Head of caudate nucleus (tissue), 42 donors: ENCODE data around the gene PRM2.

Experiments
- DNase-seq, 42 donors: peaks; one replicate each; pipeline versions ENCODE4 v3.0.0 to v3.0.0-alpha.2; 2020 to 2021; ENCODE audit warnings: mixed read lengths in 7 of 42
- intact Hi-C: fragments of 100-400 bp; cut with DNase I; formaldehyde crosslinking; loops from one replicate; pipeline ENCODE4 v1.15.0; 2022

The PRM2 gene

GRCh38 chr16:11276143-11276895 is at the start of gene PRM2:
Gene PRM2, minus strand, starts transcription at chr16:11276480. Its CDS starts 110 bp downstream, at chr16:11276370.
- no peak for DNase-seq
- intact Hi-C loops, result no loop called here

- intact Hi-C loops, result no loop called here
- DNase-seq, result no peak
Measured at GRCh38 chr16:11325404-11326083, 49.3 kb upstream of the PRM2 start.

- no peak for DNase-seq
- intact Hi-C loops, result no loop called here
Measured at GRCh38 chr16:11323551-11324336, 47.5 kb upstream of the PRM2 start.

- intact Hi-C loops, result no loop called here
- no peak for DNase-seq
Measured at GRCh38 chr16:11322823-11323222, 46.5 kb upstream of the PRM2 start.

GRCh38 chr16:11321662-11322061 is 45.4 kb upstream of the PRM2 start:
- DNase-seq, result no peak
- intact Hi-C loops, result no loop called here

GRCh38 chr16:11320170-11320569 is 43.9 kb upstream of the PRM2 start:
- intact Hi-C loops, result no loop called here
- DNase-seq, result no peak

GRCh38 chr16:11319529-11320146 is 43.4 kb upstream of the PRM2 start:
- DNase-seq, result peak in 6 of 42 donors; percentile 14 to 40 (median 24)
- intact Hi-C loops, result no loop called here

- DNase-seq, result no peak
- intact Hi-C loops, result no loop called here
Measured at GRCh38 chr16:11318817-11319216, 42.5 kb upstream of the PRM2 start.

GRCh38 chr16:11316331-11317015 is 40.2 kb upstream of the PRM2 start:
- intact Hi-C loops, result no loop called here
- DNase-seq, result no peak

GRCh38 chr16:11315510-11315909 is 39.2 kb upstream of the PRM2 start:
- no peak for DNase-seq
- intact Hi-C loops, result no loop called here

- intact Hi-C loops, result no loop called here
Measured at GRCh38 chr16:11314309-11314894, 38.1 kb upstream of the PRM2 start.

GRCh38 chr16:11313493-11314308 is 37.4 kb upstream of the PRM2 start:
- intact Hi-C loops, result no loop called here
- DNase-seq, result no peak

More at GRCh38 chr16:11314309-11314894, 38.1 kb upstream of the PRM2 start:
- no peak for DNase-seq

- intact Hi-C loops, result no loop called here
- DNase-seq, result no peak
Measured at GRCh38 chr16:11312718-11313492, 36.6 kb upstream of the PRM2 start.

GRCh38 chr16:11310997-11311561 is 34.8 kb upstream of the PRM2 start:
- DNase-seq, result no peak

GRCh38 chr16:11310634-11310977 is 34.3 kb upstream of the PRM2 start:
- intact Hi-C loops, result no loop called here
- no peak for DNase-seq

More at GRCh38 chr16:11310997-11311561, 34.8 kb upstream of the PRM2 start:
- intact Hi-C loops, result no loop called here

- intact Hi-C loops, result no loop called here
- DNase-seq, result no peak
Measured at GRCh38 chr16:11309895-11310633, 33.8 kb upstream of the PRM2 start.
